Uterus (tissue), 2 donors: ENCODE results near the gene PUM1.

Source experiments
- POLR2A ChIP-seq, 2 donors: fragments of 450-650 bp; IDR thresholded peaks; one replicate each; pipeline ENCODE4 v1.6.1; 2016; ENCODE audit warnings: antibody characterized with exemption in 2 of 2, mild to moderate bottlenecking in 1 of 2, moderate library complexity in 1 of 2
- TF ChIP-seq, protein P1 (sequence below), 4 experiments: fragments of 200-600 bp in 2 of 4; fragments of 450-650 bp in 2 of 4; sonication (generic) in 2 of 4; IDR thresholded peaks; one replicate each; pipeline ENCODE4 v1.5.1; 2016 to 2019; ENCODE audit warnings: antibody characterized with exemption in 4 of 4, mild to moderate bottlenecking in 2 of 4, moderate library complexity in 1 of 4

DNA sequence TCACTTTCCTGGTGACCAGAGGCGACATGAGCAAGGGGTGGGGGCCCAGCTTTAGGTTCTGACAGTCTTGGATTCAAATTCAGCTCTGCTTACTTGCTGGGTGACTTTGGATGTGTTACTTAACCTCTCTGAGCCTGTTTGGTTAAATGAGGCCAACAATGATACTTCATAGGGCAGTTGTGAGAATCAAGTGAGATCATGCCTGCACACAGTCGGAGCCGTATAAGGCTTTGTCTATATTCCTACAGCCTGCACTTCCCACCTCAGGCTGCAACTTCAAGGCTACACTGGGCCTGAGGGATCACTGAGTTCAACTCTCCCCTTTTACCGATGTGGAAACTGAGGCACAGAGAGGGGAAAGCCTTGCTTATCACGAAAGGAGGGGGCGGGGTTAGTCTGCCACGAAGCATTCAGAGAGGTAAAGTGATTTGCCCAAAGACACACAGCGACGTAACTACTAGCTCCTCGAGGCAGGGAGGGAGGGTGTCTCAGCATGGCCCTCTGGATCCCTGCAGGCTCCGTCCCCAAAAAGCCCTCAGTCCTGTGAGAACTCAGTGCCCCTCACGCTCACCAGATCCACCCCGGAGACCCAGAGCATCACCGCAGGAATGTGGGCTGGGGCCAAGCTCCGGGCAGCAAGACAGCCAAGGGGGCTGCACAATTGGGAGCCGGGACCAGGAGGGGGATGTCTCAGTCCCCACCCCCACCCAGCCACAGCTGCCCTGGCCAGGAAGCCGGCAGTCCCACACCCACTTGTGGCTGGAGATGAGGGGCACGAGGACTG is 181.9 kb downstream of the PUM1 start:
- no peak for TF ChIP-seq POLR2A (IDR thresholded peaks at IDR 0.05)
- TF ChIP-seq, protein P1, sequence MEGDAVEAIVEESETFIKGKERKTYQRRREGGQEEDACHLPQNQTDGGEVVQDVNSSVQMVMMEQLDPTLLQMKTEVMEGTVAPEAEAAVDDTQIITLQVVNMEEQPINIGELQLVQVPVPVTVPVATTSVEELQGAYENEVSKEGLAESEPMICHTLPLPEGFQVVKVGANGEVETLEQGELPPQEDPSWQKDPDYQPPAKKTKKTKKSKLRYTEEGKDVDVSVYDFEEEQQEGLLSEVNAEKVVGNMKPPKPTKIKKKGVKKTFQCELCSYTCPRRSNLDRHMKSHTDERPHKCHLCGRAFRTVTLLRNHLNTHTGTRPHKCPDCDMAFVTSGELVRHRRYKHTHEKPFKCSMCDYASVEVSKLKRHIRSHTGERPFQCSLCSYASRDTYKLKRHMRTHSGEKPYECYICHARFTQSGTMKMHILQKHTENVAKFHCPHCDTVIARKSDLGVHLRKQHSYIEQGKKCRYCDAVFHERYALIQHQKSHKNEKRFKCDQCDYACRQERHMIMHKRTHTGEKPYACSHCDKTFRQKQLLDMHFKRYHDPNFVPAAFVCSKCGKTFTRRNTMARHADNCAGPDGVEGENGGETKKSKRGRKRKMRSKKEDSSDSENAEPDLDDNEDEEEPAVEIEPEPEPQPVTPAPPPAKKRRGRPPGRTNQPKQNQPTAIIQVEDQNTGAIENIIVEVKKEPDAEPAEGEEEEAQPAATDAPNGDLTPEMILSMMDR (IDR thresholded peaks at IDR 0.05), result no peak
